Amniotic epithelial cell (primary cell): ENCODE data around the gene CASKIN1.

Source experiments
- DNase-seq: peaks from one replicate; pipeline ENCODE4 v3.0.0-alpha.2; 2010; ENCODE audit warnings: low read depth

The CASKIN1 gene

DNA sequence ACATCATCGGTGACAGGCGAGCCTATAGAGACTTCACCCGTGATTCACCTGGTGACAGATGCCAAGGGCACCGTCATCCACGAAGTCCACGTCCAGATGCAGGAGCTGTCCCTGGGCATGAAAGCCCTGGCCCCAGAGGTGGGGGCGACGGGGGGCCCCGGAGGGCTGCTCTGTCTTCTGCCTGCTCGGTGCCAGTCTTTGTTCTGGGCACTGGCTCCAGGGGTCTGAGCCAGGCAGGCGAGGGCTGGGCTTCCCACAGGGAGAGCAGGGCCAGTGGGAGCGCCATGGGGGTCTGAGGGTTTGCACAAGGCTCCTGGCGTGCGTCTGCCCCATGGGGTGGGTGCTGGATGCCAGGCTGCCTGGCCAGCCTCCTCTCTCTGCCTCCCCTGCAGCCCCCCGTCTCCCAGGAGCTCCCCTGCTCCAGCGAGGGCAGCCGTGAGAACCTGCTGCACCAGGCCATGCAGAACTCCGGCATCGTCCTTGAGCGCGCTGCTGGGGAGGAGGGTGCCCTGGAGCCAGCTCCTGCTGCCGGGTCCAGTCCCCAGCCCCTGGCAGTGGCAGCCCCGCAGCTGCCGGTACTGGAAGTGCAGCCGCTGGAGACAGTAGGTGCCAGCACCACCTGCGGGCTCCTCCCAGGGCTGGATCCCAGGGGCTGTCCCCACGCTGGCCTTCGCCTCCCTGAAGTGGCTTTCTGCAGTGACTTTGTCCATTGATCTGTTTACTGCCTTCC is 36.8 kb upstream of the CASKIN1 start:
- DNase-seq, result no peak

DNA sequence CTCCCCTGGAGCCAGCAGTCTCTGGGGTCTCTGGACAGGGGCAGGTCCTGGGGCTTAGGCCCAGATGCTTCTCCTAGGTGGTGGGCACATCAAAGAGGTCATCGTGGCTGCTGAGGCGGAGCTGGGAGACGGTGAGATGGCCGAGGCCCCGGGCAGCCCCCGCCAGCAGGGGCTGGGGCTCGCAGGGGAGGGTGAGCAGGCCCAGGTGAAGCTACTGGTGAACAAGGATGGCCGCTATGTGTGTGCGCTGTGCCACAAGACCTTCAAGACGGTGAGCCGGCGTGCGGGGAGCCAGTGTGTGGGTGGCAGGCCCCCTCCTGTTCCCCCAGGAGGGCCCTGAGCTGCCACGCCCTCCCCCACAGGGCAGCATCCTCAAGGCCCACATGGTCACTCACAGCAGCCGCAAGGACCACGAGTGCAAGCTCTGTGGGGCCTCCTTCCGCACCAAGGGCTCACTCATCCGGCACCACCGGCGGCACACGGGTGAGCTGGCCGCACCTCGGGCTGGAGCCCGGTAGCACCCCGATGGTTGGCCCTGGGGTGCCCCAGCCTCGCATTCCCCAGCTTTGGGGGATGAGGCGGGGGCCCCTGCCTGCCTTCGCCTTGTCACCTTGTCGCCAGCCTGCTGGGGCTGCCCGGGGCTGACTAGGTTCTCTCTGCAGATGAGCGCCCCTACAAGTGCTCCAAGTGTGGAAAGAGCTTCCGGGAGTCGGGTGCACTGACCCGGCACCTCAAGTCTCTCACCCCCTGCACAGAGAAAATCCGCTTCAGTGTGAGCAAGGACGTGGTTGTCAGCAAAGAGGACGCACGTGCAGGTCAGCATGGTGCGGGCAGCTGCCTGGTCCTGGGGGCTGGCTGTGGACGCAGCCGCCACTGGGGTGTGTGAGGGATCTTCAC is 35.9 kb upstream of the CASKIN1 start:
- no peak for DNase-seq

DNA sequence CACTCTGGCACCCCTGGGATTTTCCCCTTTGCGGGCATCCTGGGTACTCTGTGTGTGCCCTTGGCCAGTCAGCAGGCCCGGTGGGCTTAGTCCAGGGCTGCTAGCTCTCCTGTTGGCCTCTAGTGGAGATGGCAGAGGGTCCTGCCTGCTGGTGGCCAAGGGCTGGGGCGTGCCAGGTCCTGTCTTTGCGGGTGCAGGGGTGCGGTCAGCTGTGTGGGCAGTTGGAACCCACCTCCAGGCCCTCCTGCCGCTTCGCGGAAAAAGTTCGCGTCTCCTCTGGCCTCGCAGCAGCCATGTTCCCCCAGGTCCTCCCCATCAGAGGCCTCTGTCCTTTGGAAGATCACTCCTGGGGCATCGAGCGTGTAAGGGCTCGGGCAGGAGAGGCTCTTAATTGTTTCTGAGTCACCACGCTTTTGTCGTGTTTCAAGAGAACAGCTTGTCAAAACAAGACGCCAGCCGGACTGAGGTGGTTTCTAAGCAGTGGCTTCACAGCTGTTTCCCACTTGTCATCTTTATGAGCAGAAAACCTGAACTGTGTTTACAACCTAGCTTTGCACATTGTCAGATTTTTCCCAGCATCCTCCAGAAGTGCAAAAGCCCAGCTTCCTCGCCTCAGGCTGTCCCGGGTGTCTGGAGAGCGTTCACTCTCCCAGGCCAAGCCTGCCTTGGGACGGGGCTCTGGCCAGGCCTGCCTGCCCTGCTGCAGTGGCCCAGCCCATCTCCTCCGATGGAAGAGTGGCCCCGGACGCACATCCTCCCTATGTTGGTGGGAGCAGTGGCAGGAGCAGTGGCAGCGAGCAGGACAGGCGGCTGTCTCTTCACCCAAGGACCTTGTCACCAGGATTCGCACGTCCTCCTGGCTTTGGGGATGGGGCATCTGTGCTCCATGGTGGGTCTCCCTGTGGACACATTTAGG is 34.9 kb upstream of the CASKIN1 start:
- DNase-seq, result no peak

DNA sequence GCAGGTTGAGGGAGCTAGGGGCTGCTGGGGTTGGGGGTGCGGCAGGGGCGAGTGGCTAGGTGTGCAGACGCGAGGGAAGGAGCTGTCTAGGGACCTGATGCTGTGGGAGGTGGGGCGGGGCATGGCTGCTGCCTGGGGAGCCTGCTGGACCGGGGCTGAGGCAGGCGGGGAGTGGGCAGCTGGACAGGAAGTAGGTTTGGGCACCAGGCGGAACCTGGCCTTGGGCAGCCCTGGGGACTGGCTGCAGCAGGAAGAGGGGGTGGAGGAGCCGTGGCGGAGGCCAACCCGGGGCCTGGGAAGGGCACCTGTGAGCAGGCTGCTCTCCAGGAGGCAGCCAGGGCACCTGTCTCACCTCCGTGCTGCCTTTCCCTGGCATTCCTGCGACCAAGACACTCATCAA is 34.0 kb upstream of the CASKIN1 start:
- no peak for DNase-seq

DNA sequence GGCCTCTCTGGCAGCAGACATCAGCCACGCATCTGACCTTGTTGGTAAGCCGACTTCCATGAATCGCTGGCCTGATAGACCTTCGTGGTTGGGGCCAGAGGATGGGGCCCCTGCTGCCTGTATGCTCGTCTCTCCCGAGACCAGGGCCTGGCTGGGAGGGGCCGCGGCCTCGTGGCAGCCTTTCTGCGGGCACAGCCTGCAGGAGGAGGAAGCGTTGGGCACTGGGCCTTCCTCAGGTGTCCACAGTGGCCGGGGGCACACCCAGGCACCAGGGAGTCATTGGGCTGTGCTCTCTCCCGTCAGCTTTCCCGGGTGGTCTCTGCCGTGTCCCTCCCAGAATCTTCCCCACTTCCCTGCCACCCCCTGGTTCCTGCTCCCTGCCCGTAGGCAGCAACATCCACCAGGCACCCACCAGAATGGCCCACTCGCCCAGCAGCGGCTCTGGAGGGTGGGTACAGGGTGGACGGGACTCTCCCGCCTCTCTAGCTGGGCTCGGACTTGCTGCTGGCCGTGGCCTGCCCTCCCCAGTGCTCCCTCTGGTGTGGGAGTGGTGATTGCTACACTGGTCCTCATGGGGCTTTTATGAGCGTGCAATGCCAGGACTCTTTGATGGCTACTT is 33.3 kb upstream of the CASKIN1 start:
- no peak for DNase-seq

DNA sequence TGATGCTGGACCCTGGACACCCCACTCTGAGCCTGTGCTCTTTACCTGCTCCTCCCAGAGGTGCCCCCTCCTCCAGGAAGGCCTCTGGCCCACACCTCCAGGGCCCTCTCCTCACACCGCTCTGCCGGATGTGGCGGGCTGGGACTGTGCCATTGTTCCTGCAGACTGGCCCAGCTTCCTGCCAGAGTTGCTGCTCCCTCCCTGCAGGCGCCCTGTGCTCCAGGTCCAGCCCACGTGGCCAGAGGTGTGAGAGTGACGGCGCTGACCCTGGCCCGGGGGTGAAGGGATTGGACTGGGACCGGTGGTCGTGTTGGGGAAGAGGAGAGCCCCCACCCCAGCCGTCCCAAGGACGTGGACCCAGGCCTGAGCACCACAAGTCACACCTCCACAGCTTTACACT is 32.7 kb upstream of the CASKIN1 start:
- no peak for DNase-seq

DNA sequence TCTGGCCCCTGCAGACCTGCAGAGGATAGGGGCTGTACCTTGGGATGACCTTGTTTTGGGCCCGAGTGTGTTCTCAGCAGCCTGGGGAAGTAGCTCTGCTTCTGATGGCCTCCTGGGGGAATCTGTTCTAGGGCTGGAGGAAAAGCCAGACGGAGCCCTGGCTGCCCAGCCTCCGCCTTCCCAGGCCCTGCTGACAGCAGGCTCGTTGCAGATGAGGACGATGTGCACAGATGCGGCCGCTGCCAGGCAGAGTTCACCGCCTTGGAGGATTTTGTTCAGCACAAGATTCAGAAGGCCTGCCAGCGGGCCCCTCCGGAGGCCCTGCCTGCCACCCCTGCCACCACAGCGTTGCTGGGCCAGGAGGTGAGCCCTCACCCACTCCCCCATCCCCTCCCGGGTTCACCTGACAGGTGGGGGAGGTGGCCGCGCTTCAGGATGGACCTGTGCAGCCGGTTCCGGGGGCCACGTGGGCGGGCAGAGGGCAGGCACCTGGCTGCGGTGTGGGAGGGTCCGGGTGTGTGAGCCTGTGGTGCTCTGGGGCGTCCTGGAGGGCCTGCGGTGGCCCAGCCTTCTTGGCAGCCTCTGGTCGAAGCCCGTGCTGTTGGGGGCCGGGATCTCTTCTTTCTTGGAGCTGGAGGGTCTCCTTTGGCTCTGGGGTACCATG is 31.9 kb upstream of the CASKIN1 start:
- DNase-seq, result no peak

DNA sequence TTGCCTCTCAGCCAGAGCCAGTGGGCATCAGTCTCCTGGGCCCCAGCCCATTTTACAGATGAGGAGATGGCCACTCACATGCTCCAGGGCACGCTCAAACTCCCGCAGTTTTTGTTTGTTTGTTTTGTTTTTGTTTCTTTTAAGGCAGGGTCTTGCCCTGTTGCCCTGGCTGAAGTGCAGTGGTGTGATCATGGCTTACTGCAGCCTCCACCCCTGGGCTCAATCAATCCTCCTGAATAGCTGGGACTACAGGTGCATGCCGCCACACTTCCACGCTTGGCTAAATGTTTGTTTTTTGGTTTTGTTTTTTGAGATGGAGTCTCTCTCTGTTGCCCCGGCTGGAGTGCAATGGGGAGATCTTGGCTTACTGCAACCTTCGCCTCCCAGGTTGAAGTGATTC is 30.5 kb upstream of the CASKIN1 start:
- DNase-seq, result no peak

DNA sequence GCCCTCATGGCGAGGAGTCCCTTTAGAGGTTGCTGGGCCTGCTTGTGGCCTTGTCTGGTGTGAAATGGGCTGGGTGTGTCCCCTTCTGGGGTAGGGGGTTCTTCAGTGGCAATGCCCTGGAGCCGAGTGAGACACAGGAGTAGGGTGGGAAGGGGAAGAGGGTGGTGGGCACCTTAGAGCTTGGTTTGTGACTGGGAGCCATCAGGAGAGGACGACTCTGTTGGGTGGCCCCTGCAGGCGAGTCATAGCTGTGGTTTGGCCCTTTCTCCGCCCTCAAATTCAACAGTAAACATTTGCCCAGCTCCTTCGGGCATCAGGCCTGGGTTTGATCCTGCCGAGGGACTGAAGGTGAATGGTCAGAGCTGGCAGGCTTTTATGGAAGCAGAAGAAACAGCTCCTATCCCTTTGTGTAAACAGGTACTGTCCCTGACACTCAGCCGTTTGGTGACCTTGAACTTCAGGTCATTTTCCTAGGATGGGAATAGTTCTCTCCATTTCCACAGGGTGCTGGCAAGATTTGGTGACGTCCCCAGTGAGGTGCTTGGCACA is 29.9 kb upstream of the CASKIN1 start:
- no peak for DNase-seq

DNA sequence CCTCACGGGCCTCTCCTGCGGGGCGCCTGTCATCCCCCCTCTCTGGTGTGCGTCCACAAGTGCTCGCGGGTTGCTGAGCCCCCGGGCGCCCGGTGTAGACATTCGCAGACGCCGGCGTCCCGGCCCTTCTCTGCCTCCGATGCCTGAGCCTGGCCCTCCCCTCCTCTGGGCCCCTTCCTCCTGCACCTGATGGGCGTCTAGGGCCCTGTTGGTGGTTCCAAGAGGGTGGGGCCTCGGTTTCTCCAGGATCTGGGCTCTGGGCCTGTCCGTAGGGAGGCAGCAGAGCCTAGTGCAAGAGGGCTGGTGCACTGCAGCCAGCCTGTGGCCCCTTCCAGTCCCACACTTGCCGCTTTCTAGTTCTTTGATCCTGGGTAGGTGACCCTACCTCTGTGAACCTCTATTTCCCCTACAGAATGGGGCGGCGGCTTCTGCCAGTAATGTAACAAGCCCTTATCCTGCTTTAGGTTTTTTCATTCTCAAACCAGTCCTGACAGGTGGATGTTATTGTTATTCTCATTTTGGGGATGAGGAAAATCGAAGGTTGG is 27.6 kb upstream of the CASKIN1 start:
- DNase-seq, result peak; percentile 41

DNA sequence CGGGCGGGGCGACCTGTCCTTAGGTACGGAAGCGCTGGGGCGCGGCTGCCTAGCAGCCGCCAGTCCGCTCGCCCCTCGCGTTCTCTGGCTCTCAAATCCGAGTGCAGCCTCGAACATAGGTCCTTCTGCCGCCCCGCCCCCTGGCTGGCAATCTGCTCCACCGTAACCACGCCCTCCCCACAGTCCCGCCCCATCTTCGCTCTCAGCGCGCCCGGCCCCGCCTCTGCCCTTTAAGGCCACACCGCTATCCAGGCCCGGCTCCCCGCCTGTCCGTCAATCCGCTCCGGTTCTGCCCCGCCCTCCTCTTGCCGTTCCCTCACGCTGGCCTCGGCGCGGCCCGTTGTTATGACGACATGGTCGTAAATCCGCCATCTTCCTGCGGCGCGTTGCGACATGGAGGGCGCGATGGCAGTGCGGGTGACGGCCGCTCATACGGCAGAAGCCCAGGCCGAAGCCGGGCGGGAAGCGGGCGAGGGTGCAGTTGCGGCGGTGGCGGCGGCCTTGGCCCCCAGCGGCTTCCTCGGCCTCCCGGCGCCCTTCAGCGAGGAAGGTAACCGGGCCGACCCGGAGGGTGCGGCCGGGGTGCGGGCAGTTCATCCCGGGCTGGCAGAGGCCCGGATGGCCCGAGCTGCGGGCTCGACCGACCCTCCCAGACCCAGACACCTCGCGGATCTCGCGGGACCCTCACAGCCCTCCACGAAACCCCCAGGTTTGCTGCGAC is 27.0 kb upstream of the CASKIN1 start, which contains the start of gene E4F1:
Gene E4F1, plus strand, starts transcription at position 371 of the 721 bp plus-strand sequence. Its CDS starts 23 bp downstream, at position 394.
- DNase-seq, result peak; percentile 99

DNA sequence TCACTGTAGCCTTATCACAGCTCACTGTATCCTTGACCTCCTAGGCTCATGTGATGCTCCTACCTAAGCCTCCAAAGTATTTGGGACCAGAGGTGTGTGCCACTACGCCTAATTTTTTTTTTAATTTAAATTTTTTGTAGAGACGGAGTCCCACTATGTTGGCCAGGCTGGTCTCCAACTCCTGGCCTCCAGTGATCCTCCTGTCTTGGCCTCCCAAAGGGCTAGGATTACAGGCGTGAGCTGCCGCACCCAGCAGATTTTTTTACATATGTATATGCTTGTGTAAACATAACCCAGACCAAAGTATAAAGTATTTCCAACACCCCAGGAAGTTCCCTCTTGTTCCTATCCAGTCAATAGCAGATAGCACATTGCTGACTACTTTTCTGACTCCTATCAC is 19.9 kb upstream of the CASKIN1 start:
- DNase-seq, result no peak

DNA sequence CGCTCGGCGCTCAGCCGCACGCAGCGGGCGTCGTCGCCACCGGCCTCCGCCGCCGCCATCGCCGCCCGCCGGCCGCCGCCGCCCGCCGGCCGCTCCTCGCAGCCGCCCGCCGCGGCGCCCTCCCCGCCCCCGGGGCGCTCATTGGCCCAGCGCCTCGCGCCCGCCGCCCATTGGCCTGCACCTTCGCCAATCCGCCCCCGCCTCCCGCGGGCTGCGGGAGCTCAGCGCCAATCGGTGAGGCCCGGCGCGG is 18.2 kb upstream of the CASKIN1 start, which contains the start of gene PGP:
Gene PGP, minus strand, starts transcription at position 122 of the 250 bp plus-strand sequence. Its CDS starts 63 bp downstream, at position 59.
- no peak for DNase-seq

DNA sequence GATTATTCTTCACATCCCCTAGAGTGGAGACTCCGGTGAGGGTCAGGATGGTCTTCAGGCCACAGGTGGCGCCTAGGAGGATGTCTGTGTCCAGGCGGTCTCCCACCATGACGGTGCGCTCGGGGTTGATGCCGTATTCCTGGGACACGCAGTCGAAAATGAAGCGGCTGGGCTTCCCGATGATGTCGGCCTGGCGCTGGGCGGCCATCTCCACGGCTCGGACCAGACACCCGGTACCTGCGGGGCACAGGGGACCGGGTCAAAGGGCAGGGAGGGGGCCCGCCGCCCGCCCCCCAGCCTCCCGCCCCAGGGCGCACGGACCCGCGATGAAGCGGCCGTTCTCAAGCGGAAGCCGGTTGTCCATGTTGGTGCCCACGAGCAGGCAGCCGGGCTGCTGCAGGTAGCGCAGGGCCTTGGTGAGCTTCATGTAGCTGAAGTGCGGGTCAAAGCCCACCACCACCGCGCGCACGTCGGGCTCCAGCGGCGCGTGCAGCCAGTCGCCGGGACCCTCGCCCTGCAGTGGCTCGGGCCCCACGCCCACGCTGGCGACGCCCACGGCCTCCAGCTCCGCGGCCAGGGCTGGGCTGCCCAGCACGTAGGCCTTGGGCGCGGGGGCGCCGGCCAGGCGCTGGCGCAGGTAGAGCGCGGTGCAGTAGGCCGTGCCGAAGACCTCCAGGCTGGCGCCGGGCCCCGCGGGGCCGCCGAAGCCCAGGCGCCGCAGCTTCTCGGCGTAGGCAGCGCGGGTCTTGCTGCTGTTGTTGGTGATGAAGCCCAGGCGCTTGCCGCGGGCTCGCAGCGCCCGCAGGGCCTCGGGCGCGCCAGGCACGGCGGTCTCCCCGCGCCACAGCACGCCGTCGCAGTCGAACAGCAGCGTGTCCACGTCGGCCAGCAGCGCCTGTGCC is 17.7 kb upstream of the CASKIN1 start:
- no peak for DNase-seq

DNA sequence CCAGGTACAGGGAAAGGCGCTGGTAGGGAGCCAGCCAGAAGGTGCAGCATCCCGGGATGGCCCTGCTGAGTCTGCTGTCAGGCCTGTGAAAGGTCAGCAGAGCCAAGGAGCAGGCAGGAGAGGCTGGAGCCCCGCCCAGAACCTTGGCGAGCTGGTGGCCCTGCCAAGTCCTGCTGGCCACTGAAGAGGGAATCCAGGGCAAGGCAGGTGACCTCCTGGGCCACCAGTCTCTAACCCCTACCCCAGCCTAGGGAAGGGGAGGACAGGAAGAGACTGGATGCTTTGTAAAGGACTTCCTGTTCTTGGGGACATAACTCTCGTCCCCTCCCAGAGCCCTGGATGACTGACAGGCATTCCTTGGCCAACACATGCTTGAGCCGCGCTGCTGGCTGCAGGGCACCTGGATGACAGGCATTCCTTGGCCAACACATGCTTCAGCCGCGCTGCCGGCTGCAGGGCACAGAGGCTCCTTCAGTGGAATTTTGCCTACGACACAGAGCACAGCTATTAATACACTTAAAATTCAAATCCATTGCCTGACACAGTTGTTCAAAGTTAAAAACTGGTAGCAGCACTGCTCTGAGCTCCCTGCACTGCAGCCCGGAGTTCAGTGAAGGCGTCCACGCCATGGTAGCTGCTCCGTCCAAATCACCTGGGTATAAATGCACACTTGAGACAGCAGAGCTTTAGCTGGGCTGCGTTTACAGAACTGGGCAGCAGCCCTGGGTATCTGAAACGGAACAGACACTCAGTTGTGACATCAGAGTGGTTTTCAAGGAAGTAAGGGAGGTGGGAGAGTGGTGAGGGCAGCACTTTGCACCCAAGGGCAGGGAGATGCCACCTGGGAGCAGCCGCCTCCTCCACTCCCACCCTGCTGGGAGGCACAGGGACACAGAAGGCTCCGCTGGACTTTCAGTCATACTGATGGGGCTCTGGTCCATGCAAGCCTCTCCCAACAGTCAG is 16.2 kb upstream of the CASKIN1 start:
- no peak for DNase-seq

DNA sequence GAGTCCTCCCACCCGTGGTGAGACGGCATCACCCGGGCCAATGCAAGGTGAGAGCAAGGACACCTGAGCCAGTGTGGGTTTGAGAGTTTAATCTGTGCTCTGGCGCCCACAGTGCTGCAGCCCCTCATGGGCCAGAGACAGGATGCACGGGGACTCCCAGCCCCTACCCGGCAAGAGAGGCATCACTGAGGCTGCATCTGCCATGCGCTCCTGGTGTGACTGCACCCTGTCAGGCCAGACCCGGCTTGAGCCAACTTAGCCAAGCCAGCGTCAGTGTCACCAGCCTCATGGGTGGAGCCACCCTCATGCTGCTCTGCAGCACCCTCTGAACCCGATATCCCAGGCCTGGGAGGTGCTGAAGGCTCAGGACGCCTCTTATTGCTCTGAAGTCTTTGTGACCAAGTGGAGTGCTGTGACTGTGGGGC is 15.5 kb upstream of the CASKIN1 start:
- DNase-seq, result no peak
